Epithelial cell of proximal tubule (primary cell): ENCODE data around the gene MLLT3. TPM values are rescaled to one million over a fixed set of nuclear protein-coding genes. Genes with fewer than 3 reads are reported as not detected.

Source experiments
- DNase-seq: peaks from one replicate; pipeline ENCODE4 v3.0.0-alpha.2; 2011; ENCODE audit warnings: low read depth
- H3K4me3 ChIP-seq: 2 replicates; pipeline ENCODE4 v1.5.1; 2011; ENCODE audit warnings: low read depth, mild to moderate bottlenecking, low read length
- CTCF ChIP-seq: conservative IDR thresholded peaks from 2 replicates; pipeline ENCODE4 v1.5.1; 2012; ENCODE audit warnings: low read depth, mild to moderate bottlenecking, low read length
- total RNA-seq: library from RNA; depleted of rRNA; stranded (reverse); fragments of >200 nt; gene quantifications from 2 replicates; pipeline ENCODE4 v1.2.3, GENCODE V29; 2015

MLLT3 gene
- total RNA-seq, 1 donor from 2014 or later = 29.3 TPM

- H3K4me3 ChIP-seq = no peak overlapping the region
- TF ChIP-seq CTCF = no peak
- no peak for DNase-seq
These were observed 316.8 kb downstream of the MLLT3 start for GRCh38 chr9:20305452-20305851.

GRCh38 chr9:20303996-20304395 is 318.3 kb downstream of the MLLT3 start:
- no peak overlapping the region for H3K4me3 ChIP-seq
- DNase-seq = no peak
- no peak for TF ChIP-seq CTCF

- no peak overlapping the region for H3K4me3 ChIP-seq
- TF ChIP-seq CTCF = no peak
- DNase-seq = no peak
These were observed 319.2 kb downstream of the MLLT3 start for GRCh38 chr9:20303066-20303465.

GRCh38 chr9:20302197-20302596 is 320.1 kb downstream of the MLLT3 start:
- no peak overlapping the region for H3K4me3 ChIP-seq
- DNase-seq = no peak
- TF ChIP-seq CTCF = no peak

GRCh38 chr9:20300430-20301115 is 321.7 kb downstream of the MLLT3 start:
- H3K4me3 ChIP-seq = no peak overlapping the region
- TF ChIP-seq CTCF = no peak
- no peak for DNase-seq

GRCh38 chr9:20297646-20298084 is 324.6 kb downstream of the MLLT3 start:
- DNase-seq = no peak

More at GRCh38 chr9:20297646-20298084, 324.6 kb downstream of the MLLT3 start:
- H3K4me3 ChIP-seq = no peak overlapping the region
- TF ChIP-seq CTCF = no peak
